Transverse colon (tissue), 3 donors: ENCODE results near the gene SESTD1.

ENCODE experiments used
- POLR2A ChIP-seq: fragments of 450-650 bp; IDR thresholded peaks from one replicate; pipeline ENCODE4 v1.6.1; 2016; ENCODE audit warnings: antibody characterized with exemption, mild to moderate bottlenecking, moderate library complexity
- TF ChIP-seq, protein P1 (sequence below), 5 experiments: fragments of 200-600 bp in 3 of 5; fragments of 450-650 bp in 2 of 5; sonication (generic) in 3 of 5; IDR thresholded peaks; 1 replicate in 2 of 5; 2 replicates in 3 of 5; pipeline ENCODE4 v1.5.1; 2016 to 2017; ENCODE audit warnings: antibody characterized with exemption in 5 of 5, inconsistent platforms in 3 of 5, mild to moderate bottlenecking in 2 of 5, moderate library complexity in 1 of 5

DNA sequence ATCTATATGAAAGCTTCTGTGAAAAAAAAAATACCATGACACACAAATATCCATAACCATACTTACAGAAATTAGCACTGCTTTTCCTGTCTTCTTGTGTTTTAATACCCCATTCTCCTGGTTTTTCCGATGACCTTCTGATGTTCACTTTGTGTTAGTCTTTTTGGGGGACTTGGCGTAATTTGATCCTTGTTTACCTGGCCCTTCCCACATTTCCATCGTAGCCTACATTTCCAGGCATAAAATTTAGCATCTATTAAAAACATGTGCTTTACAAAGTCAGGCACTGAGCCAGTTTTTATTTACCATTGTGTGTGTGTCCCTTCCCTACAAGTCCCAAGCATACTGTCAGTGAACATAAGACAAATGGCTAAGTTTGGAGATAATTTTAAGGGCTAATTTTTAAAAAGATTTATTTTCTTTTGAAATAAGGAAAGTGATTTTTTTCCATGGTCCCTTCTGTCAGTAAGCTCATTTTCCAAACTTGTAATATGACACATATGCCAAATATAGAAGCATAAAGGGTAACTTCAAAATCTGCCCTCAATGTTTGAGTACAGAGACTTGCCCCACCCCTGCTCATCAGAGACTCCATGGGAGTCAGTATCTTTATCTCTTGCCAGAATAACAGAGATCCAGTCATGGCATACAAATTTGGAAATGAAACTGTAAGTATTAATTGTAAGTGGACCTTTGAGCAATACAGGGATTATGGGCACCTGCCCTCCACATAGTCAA lies 27.3 kb downstream of the SESTD1 start:
- TF ChIP-seq POLR2A, result no peak
- TF ChIP-seq, protein P1, sequence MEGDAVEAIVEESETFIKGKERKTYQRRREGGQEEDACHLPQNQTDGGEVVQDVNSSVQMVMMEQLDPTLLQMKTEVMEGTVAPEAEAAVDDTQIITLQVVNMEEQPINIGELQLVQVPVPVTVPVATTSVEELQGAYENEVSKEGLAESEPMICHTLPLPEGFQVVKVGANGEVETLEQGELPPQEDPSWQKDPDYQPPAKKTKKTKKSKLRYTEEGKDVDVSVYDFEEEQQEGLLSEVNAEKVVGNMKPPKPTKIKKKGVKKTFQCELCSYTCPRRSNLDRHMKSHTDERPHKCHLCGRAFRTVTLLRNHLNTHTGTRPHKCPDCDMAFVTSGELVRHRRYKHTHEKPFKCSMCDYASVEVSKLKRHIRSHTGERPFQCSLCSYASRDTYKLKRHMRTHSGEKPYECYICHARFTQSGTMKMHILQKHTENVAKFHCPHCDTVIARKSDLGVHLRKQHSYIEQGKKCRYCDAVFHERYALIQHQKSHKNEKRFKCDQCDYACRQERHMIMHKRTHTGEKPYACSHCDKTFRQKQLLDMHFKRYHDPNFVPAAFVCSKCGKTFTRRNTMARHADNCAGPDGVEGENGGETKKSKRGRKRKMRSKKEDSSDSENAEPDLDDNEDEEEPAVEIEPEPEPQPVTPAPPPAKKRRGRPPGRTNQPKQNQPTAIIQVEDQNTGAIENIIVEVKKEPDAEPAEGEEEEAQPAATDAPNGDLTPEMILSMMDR (IDR thresholded peaks at IDR 0.05), result no peak
